GM21423 (cell line): ENCODE data around the gene DOCK4.

Source experiments
- ATAC-seq: cut with Tn5 transposase; IDR thresholded peaks from one replicate; pipeline ENCODE4 v1.9.1; 2021; ENCODE audit warnings: mild to moderate bottlenecking, moderate library complexity; ENCODE audit not compliant: unreplicated experiment

Gene DOCK4

GRCh38 chr7:111711426-111712065 is 494.7 kb downstream of the DOCK4 start:
- no peak for ATAC-seq

GRCh38 chr7:111710839-111711380 is 495.3 kb downstream of the DOCK4 start:
- ATAC-seq: no peak

- no peak for ATAC-seq
Observed at GRCh38 chr7:111708072-111708471, 498.1 kb downstream of the DOCK4 start.

- no peak for ATAC-seq
Observed at GRCh38 chr7:111705807-111706206, 500.4 kb downstream of the DOCK4 start.

GRCh38 chr7:111697771-111698170 is 508.4 kb downstream of the DOCK4 start:
- no peak for ATAC-seq

- no peak for ATAC-seq
Observed at GRCh38 chr7:111694376-111694775, 511.8 kb downstream of the DOCK4 start.

- no peak for ATAC-seq
Observed at GRCh38 chr7:111690364-111691111, 515.7 kb downstream of the DOCK4 start.

- no peak for ATAC-seq
Observed at GRCh38 chr7:111685349-111685748, 520.9 kb downstream of the DOCK4 start.

GRCh38 chr7:111682588-111683340 is 523.4 kb downstream of the DOCK4 start:
- ATAC-seq: no peak

GRCh38 chr7:111681242-111681641 is 525.0 kb downstream of the DOCK4 start:
- no peak for ATAC-seq

GRCh38 chr7:111678986-111679385 is 527.2 kb downstream of the DOCK4 start:
- ATAC-seq: no peak

- no peak for ATAC-seq
Observed at GRCh38 chr7:111678281-111678680, 527.9 kb downstream of the DOCK4 start.

GRCh38 chr7:111677848-111678247 is 528.4 kb downstream of the DOCK4 start:
- ATAC-seq: no peak

GRCh38 chr7:111676811-111677210 is 529.4 kb downstream of the DOCK4 start:
- ATAC-seq: no peak
